ENCODE measurements around the gene FBXO31.

Gene FBXO31

DNA sequence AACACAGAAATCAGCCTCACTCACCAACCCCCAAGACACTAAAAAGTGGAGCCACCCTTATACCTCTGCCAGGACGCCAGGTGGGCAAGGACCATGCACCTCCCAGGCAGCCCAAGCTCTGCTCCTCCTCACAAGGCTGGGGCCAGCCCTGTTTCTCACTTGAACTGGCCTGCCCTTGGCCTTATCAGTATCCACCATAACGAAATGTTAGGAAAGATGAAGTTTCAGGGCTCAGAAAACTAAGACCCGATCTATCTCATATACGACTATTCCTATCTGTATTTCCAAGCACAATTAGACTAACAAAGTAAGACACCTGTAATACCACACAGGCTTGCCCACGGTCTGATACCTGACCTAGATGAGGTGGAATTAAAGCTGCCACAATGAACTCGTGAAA lies 6.9 kb downstream of the FBXO31 start:
- TF ChIP-seq, protein P1, sequence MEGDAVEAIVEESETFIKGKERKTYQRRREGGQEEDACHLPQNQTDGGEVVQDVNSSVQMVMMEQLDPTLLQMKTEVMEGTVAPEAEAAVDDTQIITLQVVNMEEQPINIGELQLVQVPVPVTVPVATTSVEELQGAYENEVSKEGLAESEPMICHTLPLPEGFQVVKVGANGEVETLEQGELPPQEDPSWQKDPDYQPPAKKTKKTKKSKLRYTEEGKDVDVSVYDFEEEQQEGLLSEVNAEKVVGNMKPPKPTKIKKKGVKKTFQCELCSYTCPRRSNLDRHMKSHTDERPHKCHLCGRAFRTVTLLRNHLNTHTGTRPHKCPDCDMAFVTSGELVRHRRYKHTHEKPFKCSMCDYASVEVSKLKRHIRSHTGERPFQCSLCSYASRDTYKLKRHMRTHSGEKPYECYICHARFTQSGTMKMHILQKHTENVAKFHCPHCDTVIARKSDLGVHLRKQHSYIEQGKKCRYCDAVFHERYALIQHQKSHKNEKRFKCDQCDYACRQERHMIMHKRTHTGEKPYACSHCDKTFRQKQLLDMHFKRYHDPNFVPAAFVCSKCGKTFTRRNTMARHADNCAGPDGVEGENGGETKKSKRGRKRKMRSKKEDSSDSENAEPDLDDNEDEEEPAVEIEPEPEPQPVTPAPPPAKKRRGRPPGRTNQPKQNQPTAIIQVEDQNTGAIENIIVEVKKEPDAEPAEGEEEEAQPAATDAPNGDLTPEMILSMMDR (conservative IDR thresholded peaks at IDR 0.05): no peak
- H3K27ac ChIP-seq: no peak overlapping the region

DNA sequence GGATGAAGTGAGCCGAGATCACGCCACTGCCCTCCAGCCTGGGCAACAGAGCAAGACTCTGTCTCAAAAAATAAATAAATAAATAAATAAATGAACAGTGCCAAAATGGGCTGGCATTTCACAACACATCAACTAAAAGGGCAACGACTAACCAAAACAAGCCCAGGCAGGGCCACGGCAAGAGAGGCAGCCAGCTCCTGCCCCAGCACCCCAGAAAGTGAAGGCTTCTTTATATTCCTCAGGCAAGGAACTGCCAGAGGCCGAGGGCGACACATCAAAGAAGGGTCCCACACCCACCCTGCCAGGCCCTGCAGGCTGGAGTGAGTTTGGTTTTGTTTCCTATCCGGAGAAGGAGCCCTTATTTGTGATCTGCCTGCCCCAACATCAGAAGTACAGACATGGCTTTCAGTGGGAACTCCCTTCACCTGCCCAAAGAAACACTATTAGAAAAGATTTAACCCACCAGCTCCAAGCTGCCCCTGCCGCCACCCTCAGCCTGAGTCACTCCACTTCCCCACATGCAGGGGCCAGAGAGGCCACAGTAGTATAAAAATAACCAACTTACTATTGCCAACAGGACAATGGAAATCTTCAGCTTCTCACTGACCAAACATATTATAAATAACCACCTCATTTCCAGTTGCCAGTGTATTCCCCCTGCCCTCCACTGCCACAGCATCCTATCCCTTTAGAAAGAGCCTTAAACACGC lies 8.0 kb downstream of the FBXO31 start:
- TF ChIP-seq, protein P1 (conservative IDR thresholded peaks at IDR 0.05): no peak
- no peak overlapping the region for H3K27ac ChIP-seq

DNA sequence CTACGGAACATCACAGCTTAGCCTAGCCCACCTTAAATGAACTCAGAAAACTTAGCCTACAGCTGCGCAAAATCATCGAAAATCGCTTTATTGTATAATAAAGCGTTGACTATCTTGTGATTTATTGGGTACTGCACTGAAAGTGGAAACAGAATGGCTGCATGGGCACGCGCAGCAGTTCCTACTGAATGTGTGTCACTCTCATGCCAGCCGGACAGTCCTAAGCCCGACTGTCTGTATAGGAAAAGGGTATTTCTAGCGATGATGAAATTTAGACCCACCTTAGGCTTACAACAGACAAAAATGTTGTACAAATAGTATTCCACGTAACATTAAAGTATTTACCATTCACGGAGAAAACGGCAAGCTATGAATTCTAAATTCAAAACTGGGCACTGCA lies 9.3 kb downstream of the FBXO31 start:
- no peak overlapping the region for H3K27ac ChIP-seq
- TF ChIP-seq, protein P1 (conservative IDR thresholded peaks at IDR 0.05): no peak

DNA sequence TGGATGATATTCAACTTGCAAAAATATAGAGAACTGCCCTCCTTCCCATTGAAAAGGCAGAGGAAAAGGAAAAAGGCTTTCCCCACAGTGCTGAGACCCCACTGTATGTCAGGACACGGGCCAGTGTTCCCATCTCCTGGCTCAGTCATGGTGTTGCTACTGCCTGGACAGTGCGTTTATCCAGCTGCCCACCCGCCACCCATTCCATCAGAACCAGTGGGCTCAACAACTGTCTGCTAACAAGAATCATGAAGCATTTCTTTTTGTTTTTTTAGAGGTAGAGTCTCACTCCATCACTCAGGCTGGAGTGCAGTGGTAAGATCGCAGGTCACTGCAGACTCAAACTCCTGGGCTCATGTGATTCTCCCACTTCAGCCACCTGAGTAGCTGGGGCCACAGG lies 11.3 kb downstream of the FBXO31 start:
- H3K27ac ChIP-seq: no peak overlapping the region
- TF ChIP-seq, protein P1 (conservative IDR thresholded peaks at IDR 0.05): no peak

DNA sequence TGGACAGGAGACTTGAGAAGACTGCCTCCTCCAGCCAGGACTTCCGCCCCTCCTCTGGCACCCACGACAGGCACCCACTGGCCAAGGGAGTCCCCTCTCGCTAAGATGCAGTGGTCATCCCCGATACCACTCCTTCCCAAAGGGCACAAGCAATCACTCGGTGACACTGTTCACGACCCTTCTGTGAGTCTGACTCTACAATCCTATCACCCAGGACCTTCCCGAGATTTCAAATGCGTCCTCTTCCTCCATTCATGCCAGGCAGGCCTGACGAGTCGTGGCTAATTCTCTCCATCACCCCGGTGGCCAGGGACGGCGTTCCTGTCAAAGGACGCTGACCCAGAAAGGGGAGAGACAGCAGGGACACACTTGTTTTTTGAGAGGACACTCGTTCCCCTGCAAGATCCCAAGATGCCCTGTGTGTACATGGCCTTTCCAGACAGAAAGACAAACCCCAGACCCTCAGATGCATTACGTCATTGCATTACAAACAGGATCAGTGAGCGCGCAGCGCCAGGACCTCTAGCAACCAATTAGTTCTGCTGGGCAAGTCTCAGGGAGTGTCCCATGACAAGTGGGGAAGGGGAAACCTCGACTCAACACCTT lies 12.2 kb downstream of the FBXO31 start:
- H3K27ac ChIP-seq: no peak overlapping the region
- TF ChIP-seq, protein P1 (conservative IDR thresholded peaks at IDR 0.05): no peak

DNA sequence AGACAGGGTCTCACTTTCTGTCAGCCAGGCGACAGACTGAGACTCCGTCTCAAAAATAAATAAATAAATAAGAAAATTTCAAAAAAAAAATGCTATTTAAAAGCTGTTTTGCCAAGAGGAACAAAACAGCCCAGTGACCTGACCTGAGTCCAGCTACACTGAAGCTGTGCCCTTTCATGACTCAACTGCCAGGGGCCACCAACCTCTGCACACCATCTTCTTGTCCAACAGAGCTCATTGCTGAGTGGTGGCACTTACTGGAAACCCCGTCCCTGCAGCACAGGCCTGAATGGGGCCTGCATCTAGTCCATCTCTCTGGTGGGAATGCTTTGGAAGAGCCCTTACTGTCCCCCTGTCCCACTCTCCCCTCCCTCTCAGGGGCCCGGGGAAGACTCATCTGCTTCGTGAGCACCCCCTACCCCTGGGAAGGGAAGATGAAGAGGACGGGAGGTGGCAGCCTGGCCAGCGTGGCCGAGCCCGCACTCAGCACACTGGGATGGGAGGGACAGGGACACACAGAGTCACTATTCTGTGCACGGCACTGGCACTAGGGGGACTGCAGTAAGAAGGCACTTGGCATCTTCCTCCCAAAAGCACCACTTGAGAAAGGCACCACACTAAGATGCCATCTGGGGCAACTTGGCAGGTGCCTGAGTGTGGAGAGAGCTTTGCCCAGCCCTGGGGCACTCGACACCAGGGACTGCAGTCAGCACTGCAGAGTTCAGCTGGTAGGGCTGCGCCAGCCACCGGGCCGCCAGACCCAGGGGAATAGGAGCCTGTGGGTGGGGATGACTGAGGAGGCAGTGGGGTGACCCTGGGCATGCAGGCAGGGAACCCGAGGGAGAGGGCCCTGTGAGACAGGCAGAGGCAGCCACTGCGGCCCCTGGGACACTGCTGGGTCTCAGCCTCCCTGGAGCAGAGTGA lies 13.5 kb downstream of the FBXO31 start:
- TF ChIP-seq, protein P1 (conservative IDR thresholded peaks at IDR 0.05): no peak
- H3K27ac ChIP-seq: no peak overlapping the region

DNA sequence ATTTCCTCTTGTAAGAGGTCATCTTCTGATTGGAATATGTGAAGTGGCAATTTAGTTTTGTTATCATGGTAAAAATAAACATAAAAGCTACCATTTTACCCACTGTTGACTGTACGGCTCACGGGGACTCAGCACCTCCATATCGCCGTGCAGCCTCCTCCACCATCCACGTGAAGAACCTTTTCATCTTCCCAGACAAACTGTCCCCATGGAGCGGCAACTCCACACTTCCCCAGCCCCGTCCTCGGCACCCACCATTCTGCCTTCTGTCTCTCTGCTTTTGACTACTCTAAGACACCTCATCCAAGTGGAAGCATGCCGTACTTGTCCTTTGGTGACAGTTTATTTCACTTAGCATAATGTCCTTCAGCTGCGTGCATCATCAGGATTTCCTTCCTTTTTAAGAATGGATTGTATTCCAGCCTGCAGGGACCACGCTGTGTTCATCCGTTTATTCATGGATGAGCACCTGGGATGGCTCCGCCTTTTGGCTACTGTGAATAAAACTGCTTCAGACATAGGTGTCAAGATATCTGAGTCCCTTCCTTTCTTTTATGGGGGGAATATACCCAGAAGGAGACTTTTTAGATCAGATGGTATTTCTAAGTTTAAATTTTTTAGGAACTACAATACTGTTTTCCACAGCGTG lies 14.3 kb downstream of the FBXO31 start:
- H3K27ac ChIP-seq: no peak overlapping the region
- TF ChIP-seq, protein P1 (conservative IDR thresholded peaks at IDR 0.05): no peak
